ENCODE measurements around the gene SOCS7.

DNA sequence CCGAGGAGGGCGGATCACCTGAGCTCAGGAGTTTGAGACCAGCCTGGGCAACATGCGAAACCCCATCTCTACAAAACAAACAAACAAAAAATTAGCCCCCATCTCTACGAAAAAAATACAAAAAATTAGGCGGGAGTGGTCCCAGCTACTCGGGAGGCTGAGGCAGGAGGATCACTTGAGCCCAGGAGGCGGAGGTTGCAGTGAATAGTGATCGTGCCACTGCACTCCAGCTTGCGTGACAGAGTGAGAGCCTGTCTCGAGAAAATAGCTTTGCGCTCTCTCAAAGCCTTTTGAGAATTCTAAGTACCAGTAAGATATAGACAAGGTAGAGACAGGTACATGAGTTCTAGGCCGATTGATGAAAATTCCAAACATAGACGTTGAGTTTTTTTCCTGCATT lies 2.0 kb downstream of the SOCS7 start:
- TF ChIP-seq POLR2A (IDR thresholded peaks at IDR 0.05): no peak
- TF ChIP-seq, protein P1, sequence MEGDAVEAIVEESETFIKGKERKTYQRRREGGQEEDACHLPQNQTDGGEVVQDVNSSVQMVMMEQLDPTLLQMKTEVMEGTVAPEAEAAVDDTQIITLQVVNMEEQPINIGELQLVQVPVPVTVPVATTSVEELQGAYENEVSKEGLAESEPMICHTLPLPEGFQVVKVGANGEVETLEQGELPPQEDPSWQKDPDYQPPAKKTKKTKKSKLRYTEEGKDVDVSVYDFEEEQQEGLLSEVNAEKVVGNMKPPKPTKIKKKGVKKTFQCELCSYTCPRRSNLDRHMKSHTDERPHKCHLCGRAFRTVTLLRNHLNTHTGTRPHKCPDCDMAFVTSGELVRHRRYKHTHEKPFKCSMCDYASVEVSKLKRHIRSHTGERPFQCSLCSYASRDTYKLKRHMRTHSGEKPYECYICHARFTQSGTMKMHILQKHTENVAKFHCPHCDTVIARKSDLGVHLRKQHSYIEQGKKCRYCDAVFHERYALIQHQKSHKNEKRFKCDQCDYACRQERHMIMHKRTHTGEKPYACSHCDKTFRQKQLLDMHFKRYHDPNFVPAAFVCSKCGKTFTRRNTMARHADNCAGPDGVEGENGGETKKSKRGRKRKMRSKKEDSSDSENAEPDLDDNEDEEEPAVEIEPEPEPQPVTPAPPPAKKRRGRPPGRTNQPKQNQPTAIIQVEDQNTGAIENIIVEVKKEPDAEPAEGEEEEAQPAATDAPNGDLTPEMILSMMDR (IDR thresholded peaks at IDR 0.05): no peak

Data from heart left ventricle (tissue), 13 donors.